Measurements from ENCODE around the gene RTTN.

The RTTN gene

GRCh38 chr18:70072678-70073077, 132.8 kb downstream of the RTTN start:
- peak; percentile 91 for DNase-seq

DNA sequence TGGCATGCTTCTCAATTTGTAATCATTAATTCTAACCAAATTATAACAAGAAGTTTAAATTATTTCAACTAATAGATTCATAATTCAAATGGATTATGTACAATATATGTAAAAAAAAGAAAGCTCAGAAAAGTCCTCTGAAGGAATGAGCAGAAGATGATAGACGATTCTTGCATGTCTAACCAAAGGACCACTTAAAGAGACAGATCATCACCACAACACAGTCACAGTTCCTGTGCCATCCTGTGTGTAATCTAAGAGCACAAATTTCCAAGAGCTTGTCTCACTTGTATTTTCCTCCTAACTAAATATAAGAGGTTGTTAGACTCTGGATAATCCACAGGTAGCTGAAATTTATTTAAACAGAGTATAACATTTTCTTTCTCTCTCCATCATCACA, 135.5 kb downstream of the RTTN start:
- no peak for DNase-seq

DNA sequence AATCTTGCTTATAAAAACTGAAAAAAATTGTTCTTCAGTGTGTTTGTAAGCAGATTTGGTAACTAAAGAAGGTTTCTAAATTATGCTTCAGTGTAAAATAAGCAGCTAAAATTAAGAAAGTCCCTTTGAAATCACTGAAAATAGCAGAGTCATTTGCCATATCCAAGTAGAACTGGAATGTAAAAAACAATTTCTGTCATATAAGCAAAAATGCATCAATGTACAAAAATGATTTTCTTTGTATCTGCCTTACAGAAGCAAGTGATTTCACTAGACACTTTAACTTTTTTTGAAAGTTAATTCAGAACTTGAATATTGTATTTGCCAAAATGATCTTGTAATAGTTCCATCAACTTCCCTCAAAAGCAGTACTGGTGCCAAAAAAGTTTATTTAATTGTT, 136.1 kb downstream of the RTTN start:
- DNase-seq, result no peak

DNA sequence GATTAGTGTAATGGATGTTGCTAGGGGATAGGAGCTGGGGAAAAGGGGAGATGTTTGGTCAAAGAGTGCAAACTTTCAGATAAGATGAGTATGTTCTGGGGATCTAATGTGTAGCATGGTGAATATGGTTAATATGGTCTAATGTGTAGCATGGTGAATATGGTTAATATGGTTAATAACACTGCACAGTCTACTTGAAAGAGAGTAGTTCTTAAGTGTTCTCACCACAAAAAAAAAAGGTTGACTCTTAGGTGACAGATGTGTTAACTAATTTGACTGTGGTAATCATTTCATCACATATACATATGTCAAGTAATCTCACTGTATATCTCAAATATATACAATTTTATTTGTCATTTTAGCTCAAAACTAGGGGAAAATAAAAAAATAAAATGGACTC, 136.5 kb downstream of the RTTN start:
- no peak for DNase-seq

DNA sequence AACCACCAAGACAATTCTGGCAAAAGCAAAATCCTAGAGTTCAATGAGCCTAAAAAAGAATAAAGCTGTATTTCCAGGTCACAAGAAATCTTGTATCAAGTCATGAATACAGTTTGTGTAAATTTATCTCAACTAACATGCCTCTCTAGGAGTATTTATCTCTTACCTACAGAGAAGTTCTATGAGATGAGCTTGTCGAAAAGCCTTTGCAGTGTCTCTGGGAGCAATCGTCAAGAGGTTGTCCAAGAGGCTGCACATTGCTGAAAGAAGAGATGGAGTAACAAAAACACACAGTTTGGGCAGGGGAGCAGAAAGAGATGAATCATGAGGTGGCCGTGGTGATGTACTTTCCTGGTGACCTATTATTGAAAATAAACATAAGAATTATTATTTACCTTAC, 145.8 kb downstream of the RTTN start:
- DNase-seq, result no peak

DNA sequence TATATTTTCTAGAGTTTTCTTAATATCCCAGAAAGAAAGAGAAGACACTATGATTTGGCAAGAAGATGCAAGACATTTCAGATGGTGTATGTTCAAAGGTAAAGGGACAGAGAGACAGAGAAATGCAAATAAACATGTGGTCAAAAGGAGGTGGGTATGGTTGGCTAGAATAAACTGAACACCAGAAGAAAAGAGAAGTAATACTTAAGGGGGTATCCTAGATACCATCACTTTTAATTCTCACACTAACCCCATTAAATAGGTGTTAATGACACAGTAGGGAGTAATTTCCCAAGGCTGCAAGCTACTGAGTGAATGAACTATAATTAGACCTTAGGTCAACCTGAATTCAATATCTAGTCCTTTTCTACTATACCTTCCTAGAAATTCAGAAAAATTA, 146.6 kb downstream of the RTTN start:
- DNase-seq, result no peak

GRCh38 chr18:70047931-70048603, 157.4 kb downstream of the RTTN start:
- DNase-seq, result no peak

DNA sequence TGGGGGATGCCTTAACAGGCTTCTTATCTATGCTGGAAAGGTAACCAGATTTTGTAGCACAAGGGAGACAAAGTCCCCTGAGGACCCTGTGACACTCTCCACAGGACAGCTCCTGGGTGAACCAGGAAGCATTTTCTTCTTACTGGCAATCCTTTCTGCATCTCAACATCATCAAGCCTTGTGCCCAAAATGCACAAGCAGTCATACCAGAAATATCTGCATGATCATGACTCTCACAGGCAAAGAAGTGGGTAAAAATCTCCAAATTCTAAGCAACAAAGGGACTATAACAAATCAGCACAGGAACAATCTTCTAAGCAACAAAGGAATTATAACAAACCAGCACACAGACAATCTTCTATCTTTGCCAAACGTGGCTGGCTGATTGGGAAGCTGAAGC, 158.7 kb downstream of the RTTN start:
- DNase-seq, result no peak

- DNase-seq, result no peak
Measured at GRCh38 chr18:70046207-70046606, 159.3 kb downstream of the RTTN start.

- DNase-seq, result no peak
Measured at GRCh38 chr18:70044632-70045031, 160.9 kb downstream of the RTTN start.

- no peak for DNase-seq
Measured at GRCh38 chr18:70041459-70042050, 163.9 kb downstream of the RTTN start.

GRCh38 chr18:70039186-70039585, 166.3 kb downstream of the RTTN start:
- no peak for DNase-seq

- DNase-seq, result no peak
Measured at GRCh38 chr18:70037431-70038061, 167.9 kb downstream of the RTTN start.

DNA sequence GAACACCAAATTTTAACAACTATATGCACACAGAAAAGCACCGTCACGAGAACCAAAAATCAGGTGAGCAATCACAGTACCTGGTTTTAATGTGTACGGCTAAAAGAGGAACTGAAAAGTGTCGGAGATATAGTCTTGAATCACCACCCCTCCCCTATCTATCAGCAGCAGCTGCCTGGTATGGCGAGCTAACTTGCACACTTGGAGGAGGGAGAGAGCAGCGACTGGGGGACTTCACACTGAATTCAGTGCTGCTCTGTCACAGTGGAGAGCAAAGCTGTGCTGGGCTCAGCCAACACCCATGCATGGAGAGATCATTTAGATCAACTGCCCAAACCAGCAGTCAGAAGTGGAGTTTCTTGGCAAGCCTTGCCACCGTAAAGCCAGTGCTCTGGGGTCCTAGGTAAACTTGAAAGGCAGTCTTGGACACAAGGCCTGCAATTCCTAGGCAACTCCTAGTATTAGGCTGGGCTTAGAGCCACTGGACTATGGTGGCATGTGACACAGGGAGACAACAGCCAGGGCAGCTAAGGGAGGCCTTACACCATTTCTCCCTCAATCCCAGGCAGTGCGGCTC, 168.6 kb downstream of the RTTN start:
- DNase-seq, result no peak

GRCh38 chr18:70036168-70036567, 169.3 kb downstream of the RTTN start:
- no peak for DNase-seq

DNA sequence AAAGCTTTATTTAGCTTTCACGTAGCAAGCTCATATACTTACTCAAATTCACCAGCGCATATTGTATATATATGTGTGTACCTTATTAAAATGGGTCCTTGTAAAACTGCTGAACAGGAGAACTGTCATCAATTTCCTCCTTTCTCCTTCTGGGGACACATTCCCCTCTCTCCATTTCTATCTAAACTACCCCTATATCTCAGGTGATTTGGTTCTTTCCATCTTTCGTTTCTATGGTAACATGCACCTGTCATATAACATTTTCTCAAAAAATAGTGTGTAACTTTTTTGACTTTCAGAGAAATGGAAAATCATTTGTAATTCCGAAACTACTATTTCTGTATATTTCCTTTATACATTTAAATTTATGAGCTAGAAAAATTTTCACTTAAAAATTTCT, 174.3 kb downstream of the RTTN start:
- no peak for DNase-seq

- DNase-seq, result no peak
Measured at GRCh38 chr18:70030728-70031127, 174.8 kb downstream of the RTTN start.

GRCh38 chr18:70029163-70029562, 176.3 kb downstream of the RTTN start:
- no peak for DNase-seq

- DNase-seq, result no peak
Measured at GRCh38 chr18:70028734-70029133, 176.8 kb downstream of the RTTN start.

GRCh38 chr18:70028084-70028483, 177.4 kb downstream of the RTTN start:
- no peak for DNase-seq

- no peak for DNase-seq
Measured at GRCh38 chr18:70025580-70025979, 179.9 kb downstream of the RTTN start.

DNA sequence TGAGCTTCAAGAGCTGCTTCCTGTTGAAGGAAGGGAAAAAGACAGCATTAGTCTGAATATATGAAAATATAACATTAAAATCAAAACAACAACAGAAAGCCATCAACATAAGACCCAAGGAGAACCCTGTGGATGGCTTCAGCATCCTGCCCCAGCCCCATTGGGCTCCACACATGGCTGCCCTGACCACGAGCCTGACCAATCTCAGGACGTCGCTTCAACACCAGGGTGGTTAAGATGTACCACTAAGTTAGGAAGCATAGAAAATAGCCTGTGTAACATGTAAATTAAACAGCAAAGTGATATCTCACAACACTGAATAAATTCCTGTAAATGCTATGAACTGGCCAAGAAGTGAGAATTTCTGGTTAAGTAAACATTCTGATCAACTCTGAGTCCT, 180.7 kb downstream of the RTTN start:
- DNase-seq, result no peak

- peak; percentile 34 for DNase-seq
Measured at GRCh38 chr18:70024093-70024492, 181.4 kb downstream of the RTTN start.

DNA sequence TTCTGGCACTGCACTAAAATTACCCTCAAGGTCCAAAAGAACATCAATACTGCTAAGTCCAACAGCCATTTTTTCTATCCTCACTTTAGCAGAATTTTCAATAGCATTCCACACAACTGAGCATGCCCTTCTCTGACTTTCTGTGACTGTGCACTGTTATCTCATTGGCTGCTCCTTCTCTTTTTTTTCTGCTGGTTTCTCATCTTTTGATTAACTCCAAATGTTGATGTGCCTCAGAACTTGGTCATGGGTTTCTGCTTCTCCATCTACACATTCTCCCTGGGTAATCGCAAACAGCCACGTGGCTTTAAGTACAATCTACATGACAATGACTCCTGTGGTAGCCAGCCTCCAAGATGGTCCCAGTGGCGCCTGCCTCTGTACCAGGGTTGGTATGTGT, 182.9 kb downstream of the RTTN start:
- DNase-seq, result no peak
